Stomach (tissue), 9 donors: Measurements from ENCODE around the gene CTNNA3. TPM values are rescaled to one million over a fixed set of nuclear protein-coding genes. Genes with fewer than 3 reads are reported as not detected.

ENCODE experiments used
- DNase-seq, 2 donors: peaks; one replicate each; pipeline versions ENCODE4 v3.0.0 to v3.0.0-alpha.2; 2013 to 2019
- H3K27ac ChIP-seq, 5 donors: fragments of 200-600 bp in 4 of 5; sonication (generic) in 4 of 5; one replicate each; pipeline ENCODE4 v1.5.1; 2013 to 2019; ENCODE audit warnings: mild to moderate bottlenecking in 1 of 5, moderate library complexity in 1 of 5
- H3K27me3 ChIP-seq, 3 donors: fragments of 200-600 bp; sonication (generic); one replicate each; pipeline ENCODE4 v1.5.1; 2017 to 2019; ENCODE audit warnings: mixed run types in 1 of 3
- H3K36me3 ChIP-seq, 4 donors: fragments of 200-600 bp; sonication (generic); 1 replicate in 3 of 4; 2 replicates in 1 of 4; pipeline ENCODE4 v1.5.1; 2016 to 2019
- H3K4me1 ChIP-seq, 4 donors: fragments of 200-600 bp; sonication (generic); one replicate each; pipeline ENCODE4 v1.5.1; 2016 to 2019
- H3K4me3 ChIP-seq, 4 donors: fragments of 200-600 bp; sonication (generic) in 3 of 4; one replicate each; pipeline ENCODE4 v1.5.1; 2016 to 2019; ENCODE audit warnings: mild to moderate bottlenecking in 1 of 4
- H3K9me3 ChIP-seq, 4 donors: fragments of 200-600 bp; sonication (generic); one replicate each; pipeline ENCODE4 v1.5.1; 2016 to 2019
- CTCF ChIP-seq, 7 experiments: fragments of 450-650 bp in 4 of 7; fragments of 200-600 bp in 3 of 7; sonication (generic) in 3 of 7; IDR thresholded peaks; one replicate each; pipeline ENCODE4 v1.5.1; 2016 to 2019; ENCODE audit warnings: antibody characterized with exemption in 7 of 7, control low read depth in 2 of 7, mild to moderate bottlenecking in 1 of 7
- EP300 ChIP-seq: sonication (generic); formaldehyde crosslinking; IDR thresholded peaks from one replicate; pipeline ENCODE4 v1.6.1; 2017; ENCODE audit warnings: antibody characterized with exemption
- POLR2A ChIP-seq, 4 donors: fragments of 450-650 bp; IDR thresholded peaks; one replicate each; pipeline ENCODE4 v1.6.1; 2016; ENCODE audit warnings: antibody characterized with exemption in 4 of 4, control low read depth in 2 of 4, mild to moderate bottlenecking in 1 of 4, moderate library complexity in 1 of 4
- POLR2AphosphoS5 ChIP-seq, 3 donors: sonication (generic); formaldehyde crosslinking; IDR thresholded peaks; one replicate each; pipeline ENCODE4 v1.6.1; 2016; ENCODE audit warnings: antibody characterized with exemption in 3 of 3
- WGBS, 5 donors: extraction: QIAGEN DNeasy Blood & Tissue Kit in 3 of 5; methylation state at CpG; one replicate each; pipeline versions ENCODE4 v1.1.5 to v1.1.7; 2013 to 2018; 5-methylcytosine and 5-hydroxymethylcytosine counted together
- intact Hi-C: fragments of 100-400 bp; cut with DNase I; formaldehyde crosslinking; loops from one replicate; pipeline ENCODE4 v1.15.1; 2023; ENCODE audit warnings: low total_unique reads
- polyA plus RNA-seq, 3 donors: library from polyadenylated mRNA; stranded (reverse); fragments of 200-250 nt; gene quantifications; one replicate each; pipeline ENCODE4 v1.2.3, GENCODE V29; 2013
- total RNA-seq, 5 donors: library from RNA; depleted of rRNA; stranded (reverse); fragments of >200 nt; gene quantifications; one replicate each; pipeline versions ENCODE4 v1.1.0 to v1.2.3, GENCODE V29; 2014 to 2016
- donor health status: healthy with polysubstance abuse.
- donor health status: Bipolar disorder and iron deficiency.
- donor health status: healthy.

CTNNA3 gene
- total and polyA plus RNA-seq, 8 donors, result 0.14 to 46.1 (median 12.9) TPM; not detected in 2

GRCh38 chr10:66747451-66747850 is 948.5 kb downstream of the CTNNA3 start:
- no peak overlapping the region for H3K27ac ChIP-seq
- H3K9me3 ChIP-seq, result no peaks in the 10 kb centered on the region
- 77 to 89% (median 81%) methylated on average over 2 of the region's 2 CpGs for WGBS, 5 donors
- H3K36me3 ChIP-seq, result no peaks in the 10 kb centered on the region
- H3K4me1 ChIP-seq, result no peaks in the 10 kb centered on the region
- intact Hi-C loops, result no loop called here
- DNase-seq, result no peak
- TF ChIP-seq POLR2A (IDR thresholded peaks at IDR 0.05) (no peak), CTCF (IDR thresholded peaks at IDR 0.05) (no peak), EP300 (no peak), POLR2AphosphoS5 (IDR thresholded peaks at IDR 0.05) (no peak)
- H3K4me3 ChIP-seq, result no peak overlapping the region
- no peaks in the 10 kb centered on the region for H3K27me3 ChIP-seq

GRCh38 chr10:66746711-66747110 is 949.3 kb downstream of the CTNNA3 start:
- no peaks in the 10 kb centered on the region for H3K4me1 ChIP-seq
- TF ChIP-seq POLR2AphosphoS5 (IDR thresholded peaks at IDR 0.05) (no peak), CTCF (IDR thresholded peaks at IDR 0.05) (no peak), POLR2A (IDR thresholded peaks at IDR 0.05) (no peak), EP300 (no peak)
- no peaks in the 10 kb centered on the region for H3K27me3 ChIP-seq
- intact Hi-C loops, result no loop called here
- no peaks in the 10 kb centered on the region for H3K9me3 ChIP-seq
- 48 to 89% (median 84%) methylated on average over 2 of the region's 2 CpGs for WGBS, 5 donors
- H3K4me3 ChIP-seq, result no peak overlapping the region
- DNase-seq, result no peak
- no peak overlapping the region for H3K27ac ChIP-seq
- H3K36me3 ChIP-seq, result no peaks in the 10 kb centered on the region

- intact Hi-C loops, result no loop called here
- Histone ChIP-seq H3K27me3 (no peaks in the 10 kb centered on the region), H3K4me3 (no peak overlapping the region), H3K9me3 (no peaks in the 10 kb centered on the region), H3K4me1 (no peaks in the 10 kb centered on the region), H3K36me3 (no peaks in the 10 kb centered on the region), H3K27ac (no peak overlapping the region)
- no peak for DNase-seq
- TF ChIP-seq CTCF (IDR thresholded peaks at IDR 0.05), result no peak
- TF ChIP-seq EP300, result no peak
- no peak for TF ChIP-seq POLR2AphosphoS5 (IDR thresholded peaks at IDR 0.05)
- no peak for TF ChIP-seq POLR2A (IDR thresholded peaks at IDR 0.05)
Measured at GRCh38 chr10:66746246-66746645, 949.7 kb downstream of the CTNNA3 start.

DNA sequence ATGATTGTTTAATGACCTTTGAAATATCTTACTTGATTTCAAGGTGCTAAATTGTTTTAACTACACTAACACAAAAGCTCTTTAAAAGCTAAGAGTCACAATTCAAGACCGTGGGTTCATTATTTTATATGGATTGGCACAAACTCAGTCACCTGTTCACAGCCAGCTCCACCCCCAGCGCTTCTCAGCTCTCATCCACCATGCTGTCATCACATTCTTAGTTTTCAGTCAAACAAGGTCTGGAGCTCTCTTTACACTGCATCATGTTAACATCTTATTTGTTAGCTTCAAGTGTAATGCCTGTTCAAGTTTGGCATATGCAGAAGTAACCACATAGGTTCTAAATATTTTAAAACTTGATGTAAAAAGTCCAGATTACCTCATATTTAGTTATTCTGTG is 951.1 kb downstream of the CTNNA3 start:
- H3K36me3 ChIP-seq, result no peaks in the 10 kb centered on the region
- no peak for TF ChIP-seq EP300
- no peak for TF ChIP-seq CTCF (IDR thresholded peaks at IDR 0.05)
- no peak for TF ChIP-seq POLR2A (IDR thresholded peaks at IDR 0.05)
- TF ChIP-seq POLR2AphosphoS5 (IDR thresholded peaks at IDR 0.05), result no peak
- 75 to 84% (median 79%) methylated on average over 2 of the region's 2 CpGs for WGBS, 5 donors

More for the DNA sequence above, 951.1 kb downstream of the CTNNA3 start:
- Histone ChIP-seq H3K4me1 (no peaks in the 10 kb centered on the region), H3K4me3 (no peak overlapping the region), H3K9me3 (no peaks in the 10 kb centered on the region), H3K27me3 (no peaks in the 10 kb centered on the region), H3K27ac (no peak overlapping the region)
- no peak for DNase-seq
- intact Hi-C loops, result no loop called here
